ENCODE results near the gene ANKRD65.

- TF ChIP-seq CTCF (IDR thresholded peaks at IDR 0.05; ENCODE audit: extremely low read depth in 1 of 2, insufficient read depth in 1 of 2, low read depth in 1 of 2, low read length in 2 of 2) = no peak
- no peak for TF ChIP-seq POLR2AphosphoS5 (IDR thresholded peaks at IDR 0.05; ENCODE audit: insufficient read depth, low read depth, low read length)
- TF ChIP-seq MAX (IDR thresholded peaks at IDR 0.05; ENCODE audit: insufficient read depth, insufficient read length) = no peak
- TF ChIP-seq POLR2A (IDR thresholded peaks at IDR 0.05; ENCODE audit: low read depth, low read length) = no peak
Measured at GRCh38 chr1:1371364-1371745, 49.7 kb downstream of the ANKRD65 start.
